Fibroblast of lung (primary cell): ENCODE results near the gene ITPK1.

Experiments
- CTCF ChIP-seq, 2 donors: IDR thresholded peaks in 1 of 2; conservative IDR thresholded peaks in 1 of 2; 1 replicate in 1 of 2; 2 replicates in 1 of 2; pipeline ENCODE4 v1.5.1; 2011 to 2012; ENCODE audit warnings: low read length in 2 of 2, control low read depth in 1 of 2, inconsistent platforms in 1 of 2, low read depth in 1 of 2, mild to moderate bottlenecking in 1 of 2
- EZH2 ChIP-seq: IDR thresholded peaks from 2 replicates; pipeline ENCODE4 v1.5.1; 2012; ENCODE audit warnings: low read length, control low read depth, mild to moderate bottlenecking; ENCODE audit errors: missing control alignments

- TF ChIP-seq CTCF (conservative IDR thresholded peaks at IDR 0.05 in 1 of 2, IDR thresholded peaks at IDR 0.05 in 1 of 2; ENCODE audit: low read depth in 1 of 2, low read length in 2 of 2): no peak
- TF ChIP-seq EZH2: no peak
These were observed 63.9 kb downstream of the ITPK1 start for GRCh38 chr14:93051600-93052546.
